Esophagus squamous epithelium (tissue), 5 donors: ENCODE data around the gene TNNT3. TPM values are rescaled to one million over a fixed set of nuclear protein-coding genes. Genes with fewer than 3 reads are reported as not detected.
A peak's percentile ranks its signal among the peaks of the same experiment; 100 is the strongest.
"Not testable (repeated sequence)": the region's sequence is repeated elsewhere in the genome, so short reads cannot be mapped to it uniquely, and the experiment has no call there.

ENCODE experiments used
- DNase-seq: peaks from one replicate; lab custom pipeline; 2025; lab: John Stamatoyannopoulos, UW
- H3K27ac ChIP-seq, 4 donors: fragments of 200-600 bp; sonication (generic); one replicate each; pipeline ENCODE4 v1.5.1; 2016 to 2019; ENCODE audit warnings: mild to moderate bottlenecking in 1 of 4
- H3K27me3 ChIP-seq, 4 donors: fragments of 200-600 bp; sonication (generic); 1 replicate in 3 of 4; 2 replicates in 1 of 4; pipeline versions ENCODE4 v1.5.1 to v1.6.0; 2017 to 2021; ENCODE audit warnings: antibody characterized with exemption in 1 of 4
- H3K36me3 ChIP-seq, 3 donors: fragments of 200-600 bp; sonication (generic); one replicate each; pipeline ENCODE4 v1.5.1; 2016 to 2019
- H3K4me1 ChIP-seq, 3 donors: fragments of 200-600 bp; sonication (generic); one replicate each; pipeline ENCODE4 v1.5.1; 2017 to 2019
- H3K4me3 ChIP-seq, 4 donors: fragments of 200-600 bp; sonication (generic); 1 replicate in 3 of 4; 2 replicates in 1 of 4; pipeline ENCODE4 v1.5.1; 2016 to 2019; ENCODE audit warnings: mild to moderate bottlenecking in 2 of 4, moderate library complexity in 1 of 4
- H3K9me3 ChIP-seq, 3 donors: fragments of 200-600 bp; sonication (generic); one replicate each; pipeline ENCODE4 v1.5.1; 2016 to 2019
- POLR2A ChIP-seq, 4 donors: fragments of 450-650 bp; IDR thresholded peaks; one replicate each; pipeline ENCODE4 v1.6.1; 2017; ENCODE audit warnings: antibody characterized with exemption in 4 of 4, mild to moderate bottlenecking in 4 of 4, moderate library complexity in 3 of 4
- WGBS, 2 donors: methylation state at CpG; one replicate each; pipeline ENCODE4 v1.1.5; 2018; 5-methylcytosine and 5-hydroxymethylcytosine counted together
- intact Hi-C: fragments of 100-400 bp; cut with DNase I; formaldehyde crosslinking; loops from one replicate; pipeline ENCODE4 v1.15.0; 2022
- total RNA-seq, 4 donors: library from RNA; depleted of rRNA; stranded (reverse); fragments of >200 nt; gene quantifications; one replicate each; pipeline ENCODE4 v1.1.0, GENCODE V29; 2016
- TF ChIP-seq, protein P1 (sequence below), 6 experiments: fragments of 450-650 bp in 4 of 6; fragments of 200-600 bp in 2 of 6; sonication (generic) in 2 of 6; IDR thresholded peaks; one replicate each; pipeline ENCODE4 v1.5.1; 2016 to 2019; ENCODE audit warnings: antibody characterized with exemption in 6 of 6, mild to moderate bottlenecking in 4 of 6, moderate library complexity in 4 of 6
- donor health status: DM: yes; HTN: yes; CAD: no.

Gene TNNT3
- total RNA-seq, 4 donors from 2014 or later = 0.76 to 3.1 (median 1.6) TPM; not detected in 1

DNA sequence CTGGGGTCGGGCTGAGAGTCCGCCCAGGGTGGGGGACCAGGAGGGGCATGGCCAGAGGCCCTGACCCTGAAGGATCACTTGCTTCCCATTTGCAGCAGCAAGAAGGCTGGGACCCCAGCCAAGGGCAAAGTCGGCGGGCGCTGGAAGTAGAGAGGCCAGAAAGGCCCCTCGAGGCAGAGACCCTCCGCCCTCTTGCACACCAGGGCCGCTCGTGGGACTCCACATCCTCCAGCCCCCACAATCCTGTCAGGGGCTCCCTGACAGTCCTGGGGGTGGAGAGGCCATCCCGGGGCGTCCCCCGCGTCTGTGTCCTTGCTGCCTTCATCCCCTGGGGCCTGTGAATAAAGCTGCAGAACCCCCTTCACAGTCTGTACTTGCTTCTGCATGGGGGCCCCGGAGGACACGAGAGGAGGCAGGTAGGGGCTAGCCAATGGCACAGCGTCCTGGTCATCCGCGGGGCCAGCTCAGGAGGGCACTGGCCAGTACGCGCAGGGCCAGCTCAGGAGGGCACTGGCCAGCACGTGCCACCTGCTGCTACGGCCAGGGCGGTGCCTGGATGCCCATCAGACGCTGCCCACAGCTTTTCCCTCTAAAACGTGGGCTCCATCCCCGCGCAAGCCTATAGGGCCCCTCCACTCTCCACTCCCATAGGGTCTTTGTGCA is 19.0 kb downstream of the TNNT3 start:
- peaks cover 0 to 27% (median 0%) of the 10 kb centered on the region in 4 donors for H3K27me3 ChIP-seq
- 69 to 72% methylated on average over 3 to 6 of the region's 27 CpGs for WGBS, 2 donors
- TF ChIP-seq POLR2A (IDR thresholded peaks at IDR 0.05) = no peak
- TF ChIP-seq, protein P1, sequence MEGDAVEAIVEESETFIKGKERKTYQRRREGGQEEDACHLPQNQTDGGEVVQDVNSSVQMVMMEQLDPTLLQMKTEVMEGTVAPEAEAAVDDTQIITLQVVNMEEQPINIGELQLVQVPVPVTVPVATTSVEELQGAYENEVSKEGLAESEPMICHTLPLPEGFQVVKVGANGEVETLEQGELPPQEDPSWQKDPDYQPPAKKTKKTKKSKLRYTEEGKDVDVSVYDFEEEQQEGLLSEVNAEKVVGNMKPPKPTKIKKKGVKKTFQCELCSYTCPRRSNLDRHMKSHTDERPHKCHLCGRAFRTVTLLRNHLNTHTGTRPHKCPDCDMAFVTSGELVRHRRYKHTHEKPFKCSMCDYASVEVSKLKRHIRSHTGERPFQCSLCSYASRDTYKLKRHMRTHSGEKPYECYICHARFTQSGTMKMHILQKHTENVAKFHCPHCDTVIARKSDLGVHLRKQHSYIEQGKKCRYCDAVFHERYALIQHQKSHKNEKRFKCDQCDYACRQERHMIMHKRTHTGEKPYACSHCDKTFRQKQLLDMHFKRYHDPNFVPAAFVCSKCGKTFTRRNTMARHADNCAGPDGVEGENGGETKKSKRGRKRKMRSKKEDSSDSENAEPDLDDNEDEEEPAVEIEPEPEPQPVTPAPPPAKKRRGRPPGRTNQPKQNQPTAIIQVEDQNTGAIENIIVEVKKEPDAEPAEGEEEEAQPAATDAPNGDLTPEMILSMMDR (IDR thresholded peaks at IDR 0.05) = no peak
- no peaks in the 10 kb centered on the region for H3K9me3 ChIP-seq
- no peak overlapping the region for H3K4me3 ChIP-seq
- H3K27ac ChIP-seq = no peak overlapping the region
- DNase-seq = no peak
- H3K4me1 ChIP-seq = peaks cover 0 to 25% (median under 1%) of the 10 kb centered on the region in 3 donors
- H3K36me3 ChIP-seq = no peaks in the 10 kb centered on the region
- intact Hi-C loops = no loop called here

DNA sequence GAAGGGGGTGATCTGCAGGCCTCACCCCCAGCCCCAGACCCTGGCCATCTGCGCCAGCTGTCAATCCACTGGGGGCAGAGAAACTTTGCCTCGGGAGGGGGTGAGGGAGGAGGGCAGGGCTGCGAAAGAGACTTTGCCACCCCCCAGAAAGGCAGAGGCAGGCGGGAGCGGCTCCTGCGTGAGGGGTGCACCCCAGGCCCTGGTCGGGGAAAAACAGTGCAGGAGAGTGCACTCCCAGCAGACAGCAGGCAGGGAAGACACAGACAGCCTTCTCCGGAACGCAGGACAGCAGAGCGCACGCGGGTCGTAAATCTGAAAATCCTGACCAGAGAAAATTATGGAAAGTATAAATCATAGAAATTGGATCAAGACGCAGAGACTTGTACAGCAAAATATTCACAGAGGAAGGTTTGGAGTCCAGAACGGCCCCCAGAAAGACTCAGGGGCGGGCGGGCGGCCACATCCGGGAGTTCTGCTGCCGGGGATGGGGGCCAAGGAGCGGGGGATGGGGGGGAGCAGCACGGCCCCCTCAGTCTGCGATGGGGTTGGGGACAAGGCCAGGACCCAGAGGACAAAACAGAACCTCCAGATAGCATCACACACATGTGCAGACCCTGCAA is 19.6 kb downstream of the TNNT3 start:
- intact Hi-C loops = no loop called here
- Histone ChIP-seq H3K4me1 (peaks cover 4 to 32% (median 5%) of the 10 kb centered on the region in 3 donors), H3K36me3 (no peaks in the 10 kb centered on the region), H3K9me3 (no peaks in the 10 kb centered on the region), H3K27ac (no peak overlapping the region), H3K4me3 (no peak overlapping the region), H3K27me3 (peaks cover 0 to 27% (median 0%) of the 10 kb centered on the region in 4 donors)
- no peak for TF ChIP-seq POLR2A (IDR thresholded peaks at IDR 0.05)
- TF ChIP-seq, protein P1 (IDR thresholded peaks at IDR 0.05) = no peak
- no peak for DNase-seq
- 3 to 22% methylated on average over 11 to 21 of the region's 23 CpGs for WGBS, 2 donors

DNA sequence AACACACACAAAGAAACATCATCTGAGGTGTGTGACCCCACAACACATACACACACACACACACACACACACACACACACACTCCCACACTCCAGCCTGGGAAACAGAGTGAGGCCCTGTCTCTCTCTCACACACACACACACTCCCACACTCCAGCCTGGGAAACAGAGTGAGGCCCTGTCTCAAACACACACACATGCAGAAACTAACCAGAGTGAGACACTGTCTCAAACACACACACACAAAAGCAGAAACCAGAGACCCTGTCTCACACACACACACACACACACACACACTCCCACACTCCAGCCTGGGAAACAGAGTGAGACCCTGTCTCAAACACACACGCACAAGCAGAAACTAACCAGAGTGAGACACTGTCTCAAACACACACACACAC is 20.3 kb downstream of the TNNT3 start:
- H3K36me3 ChIP-seq, H3K9me3 ChIP-seq, intact Hi-C loops, DNase-seq, H3K4me3 ChIP-seq, H3K27ac ChIP-seq: not testable (repeated sequence)
- WGBS, 2 donors = 100% methylated on average over 1 of the region's 1 CpG
- Histone ChIP-seq H3K4me1 (peaks cover 4 to 35% (median 5%) of the 10 kb centered on the region in 3 donors), H3K27me3 (peaks cover 0 to 27% (median 0%) of the 10 kb centered on the region in 4 donors)

DNA sequence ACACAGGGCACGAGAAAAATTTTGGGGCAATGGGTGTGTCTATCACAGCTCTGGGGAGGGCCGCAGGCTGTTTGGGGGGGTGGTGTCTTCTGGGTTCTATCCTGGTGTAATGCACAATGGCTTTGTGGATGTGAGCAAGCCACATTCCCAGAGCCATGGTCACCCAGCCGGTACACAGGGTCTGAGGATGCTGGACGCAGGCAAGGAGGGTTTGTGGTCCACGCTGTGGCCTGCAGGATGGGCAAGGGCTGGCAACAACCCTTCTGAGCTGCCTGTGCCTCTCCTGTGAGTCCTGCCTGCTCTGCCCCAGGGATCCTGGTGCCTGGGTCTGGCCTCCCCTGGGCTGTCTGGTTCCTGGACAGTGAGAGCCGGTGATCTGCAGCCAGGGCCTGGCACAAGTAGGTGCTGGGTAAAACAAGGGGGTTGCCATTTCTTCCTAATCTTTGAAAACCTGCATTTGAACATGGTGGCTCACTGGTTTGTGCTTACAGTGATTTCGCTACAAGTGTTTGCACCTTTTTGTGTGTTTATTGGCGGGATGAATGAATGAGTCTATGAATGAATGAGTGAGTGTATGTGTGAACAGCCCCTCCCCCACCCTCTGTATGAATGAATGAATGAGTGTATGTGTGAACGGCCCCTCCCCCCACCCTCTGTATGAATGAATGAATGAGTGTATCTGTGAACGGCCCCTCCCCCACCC is 23.2 kb downstream of the TNNT3 start:
- 61 to 75% methylated on average over 4 to 6 of the region's 10 CpGs for WGBS, 2 donors
- H3K36me3 ChIP-seq = no peaks in the 10 kb centered on the region
- peaks cover 0 to 14% (median 0%) of the 10 kb centered on the region in 4 donors for H3K27me3 ChIP-seq
- no peak overlapping the region for H3K27ac ChIP-seq
- H3K9me3 ChIP-seq = no peaks in the 10 kb centered on the region
- intact Hi-C loops = no loop called here
- DNase-seq = no peak
- TF ChIP-seq, protein P1 (IDR thresholded peaks at IDR 0.05) = no peak
- TF ChIP-seq POLR2A (IDR thresholded peaks at IDR 0.05) = no peak
- H3K4me3 ChIP-seq = no peak overlapping the region
- H3K4me1 ChIP-seq = peaks cover 4 to 35% (median 5%) of the 10 kb centered on the region in 3 donors

DNA sequence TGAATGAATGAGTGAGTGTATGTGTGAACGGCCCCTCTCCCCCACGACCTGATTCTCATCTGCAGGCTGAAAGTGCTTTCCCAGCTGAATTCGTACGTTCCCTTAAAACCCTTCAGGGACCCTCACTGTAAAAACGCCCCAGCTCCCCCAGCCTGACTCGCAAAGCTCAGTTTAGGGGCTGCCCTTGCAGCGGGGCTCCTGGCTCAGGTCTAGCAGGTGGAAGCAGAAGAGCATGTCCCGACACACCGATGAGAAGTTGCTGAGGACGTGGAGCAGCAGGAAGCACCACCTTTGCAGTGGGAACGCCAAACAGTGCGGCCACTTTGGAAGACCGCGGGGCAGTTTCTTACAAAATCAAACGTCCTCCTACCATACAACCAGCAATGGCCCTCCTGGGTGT is 24.1 kb downstream of the TNNT3 start:
- no peak for TF ChIP-seq POLR2A (IDR thresholded peaks at IDR 0.05)
- TF ChIP-seq, protein P1 (IDR thresholded peaks at IDR 0.05) = no peak
- H3K4me3 ChIP-seq = peak overlapping the region in 1 of 4 donors; percentile 26
- H3K4me1 ChIP-seq = peaks cover 4 to 32% (median 5%) of the 10 kb centered on the region in 3 donors
- no peaks in the 10 kb centered on the region for H3K36me3 ChIP-seq
- DNase-seq = no peak
- WGBS, 2 donors = 9 to 35% methylated on average over 5 of the region's 15 CpGs
- H3K9me3 ChIP-seq = no peaks in the 10 kb centered on the region
- intact Hi-C loops = no loop called here
- peaks cover 0 to 8% (median 0%) of the 10 kb centered on the region in 4 donors for H3K27me3 ChIP-seq
- peak overlapping the region in 2 of 4 donors; percentile 5 to 17 for H3K27ac ChIP-seq
